Forelimb muscle (tissue), 1 donor: ENCODE measurements around the gene GOLPH3. TPM values are rescaled to one million over a fixed set of nuclear protein-coding genes. Genes with fewer than 3 reads are reported as not detected.
"Not testable (repeated sequence)": the region's sequence is repeated elsewhere in the genome, so short reads cannot be mapped to it uniquely, and the experiment has no call there.

Source experiments
- DNase-seq: peaks from one replicate; pipeline ENCODE4 v3.0.0-alpha.2; 2013; ENCODE audit warnings: low read depth
- polyA plus RNA-seq: library from polyadenylated mRNA; unstranded; fragments of 120-200 nt; gene quantifications from one replicate; pipeline ENCODE4 v1.2.1, GENCODE V29; 2013; ENCODE audit not compliant: insufficient read length

GOLPH3 gene
- polyA plus RNA-seq, 1 donor, result 49.7 TPM

- no peak for DNase-seq
Measured at GRCh38 chr5:32135086-32135485, 39.0 kb downstream of the GOLPH3 start.

GRCh38 chr5:32132757-32133156 lies 41.4 kb downstream of the GOLPH3 start:
- DNase-seq, result no peak

GRCh38 chr5:32131604-32132003 lies 42.5 kb downstream of the GOLPH3 start:
- no peak for DNase-seq

- no peak for DNase-seq
Measured at GRCh38 chr5:32130865-32131264, 43.3 kb downstream of the GOLPH3 start.

- no peak for DNase-seq
Measured at GRCh38 chr5:32129074-32129598, 45.0 kb downstream of the GOLPH3 start.

GRCh38 chr5:32127711-32128110 lies 46.4 kb downstream of the GOLPH3 start:
- DNase-seq, result no peak

- DNase-seq, result no peak
Measured at GRCh38 chr5:32126691-32127090, 47.4 kb downstream of the GOLPH3 start.

- no peak for DNase-seq
Measured at GRCh38 chr5:32123889-32124676, 50.0 kb downstream of the GOLPH3 start.

GRCh38 chr5:32123058-32123805 lies 50.9 kb downstream of the GOLPH3 start:
- DNase-seq, result no peak

GRCh38 chr5:32118922-32119321 lies 55.2 kb downstream of the GOLPH3 start:
- DNase-seq, result not testable (repeated sequence)

GRCh38 chr5:32116574-32117313 lies 57.4 kb downstream of the GOLPH3 start:
- DNase-seq, result no peak

- no peak for DNase-seq
Measured at GRCh38 chr5:32115985-32116384, 58.1 kb downstream of the GOLPH3 start.

- DNase-seq, result no peak
Measured at GRCh38 chr5:32110111-32110696, 63.9 kb downstream of the GOLPH3 start.

GRCh38 chr5:32109236-32109635 lies 64.9 kb downstream of the GOLPH3 start:
- DNase-seq, result no peak

GRCh38 chr5:32108167-32108566 lies 66.0 kb downstream of the GOLPH3 start:
- no peak for DNase-seq

GRCh38 chr5:32107291-32107690 lies 66.8 kb downstream of the GOLPH3 start:
- no peak for DNase-seq

GRCh38 chr5:32103521-32103920 lies 70.6 kb downstream of the GOLPH3 start:
- DNase-seq, result no peak

GRCh38 chr5:32102254-32102986 lies 71.7 kb downstream of the GOLPH3 start:
- DNase-seq, result no peak

- no peak for DNase-seq
Measured at GRCh38 chr5:32100691-32101302, 73.3 kb downstream of the GOLPH3 start.

GRCh38 chr5:32100230-32100629 lies 73.9 kb downstream of the GOLPH3 start:
- DNase-seq, result no peak
